Measurements from ENCODE around the gene KIF25.

Gene KIF25

DNA sequence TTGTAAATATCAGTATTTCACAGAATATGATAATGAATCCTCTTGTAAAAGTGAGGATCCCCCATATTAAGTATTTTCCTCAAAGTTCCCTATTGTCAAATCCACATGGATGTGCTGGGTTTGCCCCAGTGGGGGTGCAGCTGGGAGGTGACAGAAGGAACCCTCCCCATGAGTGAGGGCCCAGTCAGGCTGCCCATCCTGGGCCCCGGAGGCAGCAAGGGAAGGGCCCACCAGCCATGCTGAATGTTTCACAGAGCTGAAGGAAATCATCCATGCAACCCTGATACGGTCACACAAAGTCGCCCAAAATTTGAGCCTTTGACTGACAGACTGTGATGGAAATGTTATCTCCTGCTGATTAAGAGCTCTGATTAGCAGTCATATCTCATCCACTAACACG is 41.8 kb downstream of the KIF25 start:
- DNase-seq, result no peak

DNA sequence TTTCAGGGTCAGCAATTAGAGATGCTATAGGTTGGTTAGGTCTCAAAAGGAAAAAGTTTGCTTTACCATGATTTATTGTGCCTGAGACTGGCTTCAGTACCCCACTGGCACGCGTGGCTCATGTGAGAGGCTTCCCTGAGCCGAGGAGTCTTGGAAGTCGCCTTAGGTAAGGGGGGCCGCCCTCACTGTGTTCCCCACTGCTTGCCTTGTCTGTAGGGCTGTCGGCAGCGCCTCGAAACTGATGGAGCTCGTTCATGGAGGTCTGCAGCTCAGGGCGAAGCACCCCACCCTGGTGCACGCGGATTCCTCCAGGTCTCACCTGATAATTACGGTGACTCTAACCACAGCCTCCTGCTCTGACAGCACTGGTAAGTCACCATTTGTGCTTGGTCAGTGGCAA is 42.4 kb downstream of the KIF25 start:
- no peak for DNase-seq

DNA sequence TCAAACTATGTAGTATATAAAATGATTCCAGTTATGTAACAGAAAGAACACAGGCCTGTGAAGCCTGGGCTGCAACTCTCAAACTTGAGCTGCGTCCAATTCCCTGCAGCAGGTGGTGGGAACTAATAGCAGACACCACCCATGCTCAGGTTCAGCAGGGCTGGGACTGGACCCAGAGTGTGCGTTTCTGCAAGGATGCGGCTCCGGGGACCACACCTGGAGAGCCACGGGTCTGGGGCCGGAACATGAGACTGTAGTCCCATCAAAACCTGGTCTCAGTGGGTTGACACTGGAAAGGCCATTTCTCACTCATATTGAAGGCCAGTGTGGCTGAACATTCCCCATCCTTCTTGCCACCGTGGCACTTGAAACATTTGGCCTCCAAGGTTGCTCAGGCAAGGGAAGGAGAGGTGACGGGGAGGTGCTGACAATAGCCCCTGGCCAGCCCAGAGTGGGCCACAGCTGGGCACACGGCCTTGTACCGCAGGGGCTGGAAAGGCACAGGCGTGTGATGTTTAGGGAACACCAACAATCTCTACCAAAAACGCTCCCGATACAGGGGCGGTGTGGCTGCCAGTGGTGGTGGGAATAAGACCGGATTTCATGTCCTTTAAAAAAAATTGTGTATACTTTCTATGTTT is 43.5 kb downstream of the KIF25 start:
- no peak for DNase-seq

DNA sequence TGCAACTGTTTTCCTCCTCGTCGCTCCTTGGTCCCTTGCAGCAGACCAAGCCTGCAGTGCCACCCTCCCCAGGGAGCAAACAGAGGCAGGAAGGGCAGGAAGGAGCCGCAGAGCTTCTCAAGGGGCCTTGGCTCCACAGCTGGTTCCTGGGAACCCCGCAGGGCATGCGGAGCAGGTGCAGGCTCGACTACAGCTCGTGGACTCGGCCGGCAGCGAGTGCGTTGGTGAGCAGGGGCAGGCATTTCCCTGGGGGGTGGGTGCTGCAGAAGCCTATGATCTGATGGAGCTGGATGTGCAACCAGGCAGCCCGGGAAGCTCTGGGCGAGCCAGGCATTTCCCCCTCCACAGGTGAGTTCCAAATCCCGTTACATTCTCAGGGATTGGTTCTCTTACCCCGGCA is 44.5 kb downstream of the KIF25 start:
- no peak for DNase-seq

DNA sequence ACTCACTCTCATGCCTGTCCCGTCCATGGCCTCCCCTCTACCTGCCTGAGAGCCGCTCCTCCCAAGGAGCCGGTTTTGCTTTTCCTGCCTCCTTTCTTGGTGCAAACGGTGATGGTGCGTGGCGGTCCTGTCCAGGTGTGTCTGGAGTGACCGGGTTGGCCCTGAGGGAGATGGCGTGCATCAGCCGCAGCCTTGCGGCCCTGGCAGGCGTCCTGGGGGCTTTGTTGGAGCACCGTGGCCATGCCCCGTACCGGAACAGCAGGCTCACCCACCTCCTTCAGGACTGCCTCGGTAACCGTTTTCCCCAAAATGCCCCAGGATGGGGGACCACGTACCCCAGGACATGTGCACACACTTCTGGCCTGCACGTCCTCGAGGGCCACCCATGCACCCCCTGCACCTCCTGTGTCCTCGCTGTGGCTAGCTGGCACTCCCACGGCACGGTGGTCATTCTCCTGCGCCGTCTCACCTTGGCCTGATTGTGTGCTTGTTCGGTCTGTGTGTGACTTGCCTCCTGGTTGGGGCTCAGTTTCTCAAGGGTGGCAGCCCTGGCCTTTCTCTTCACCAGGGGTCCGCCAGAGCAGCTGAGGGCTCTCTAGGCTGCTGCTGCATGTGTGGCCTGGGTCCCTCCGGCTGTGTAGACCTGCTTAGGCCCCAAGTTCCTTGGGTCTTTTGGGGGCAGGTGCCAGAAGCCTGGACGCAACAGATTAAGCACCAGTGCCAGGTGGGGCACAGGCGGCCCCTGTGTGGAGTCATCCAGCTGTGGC is 45.1 kb downstream of the KIF25 start:
- no peak for DNase-seq

DNA sequence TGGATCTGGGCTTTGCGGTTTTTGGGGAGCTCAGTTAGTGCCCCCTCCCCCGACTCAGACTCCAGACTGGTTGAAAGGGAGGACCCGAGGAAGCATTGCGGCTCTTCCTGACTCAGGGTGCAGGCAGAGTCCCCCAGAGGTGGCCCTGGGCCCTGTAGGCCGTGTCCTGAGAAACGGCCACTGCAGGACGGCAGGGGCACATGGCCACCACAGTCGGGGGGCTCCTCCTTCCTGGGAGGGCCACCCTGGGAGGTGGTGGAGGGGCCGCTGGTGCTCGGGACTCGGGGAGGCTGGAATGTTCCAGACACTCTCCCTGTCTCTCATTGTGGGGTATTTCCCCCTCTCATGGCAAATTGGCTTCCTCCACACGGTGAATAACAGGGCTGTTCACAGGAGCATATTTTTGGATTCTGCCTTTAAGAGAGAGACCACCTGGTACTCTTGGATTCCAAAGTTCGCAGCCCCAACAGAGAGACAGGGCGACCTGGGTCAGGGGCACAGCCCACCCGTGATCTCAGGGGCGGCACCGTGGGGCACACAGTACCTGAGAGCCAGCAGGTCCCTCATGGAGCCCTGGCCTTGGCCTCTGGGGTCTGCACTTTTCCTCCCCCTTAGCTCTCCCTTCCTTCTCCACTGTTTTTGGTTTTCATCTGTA is 45.8 kb downstream of the KIF25 start:
- no peak for DNase-seq

DNA sequence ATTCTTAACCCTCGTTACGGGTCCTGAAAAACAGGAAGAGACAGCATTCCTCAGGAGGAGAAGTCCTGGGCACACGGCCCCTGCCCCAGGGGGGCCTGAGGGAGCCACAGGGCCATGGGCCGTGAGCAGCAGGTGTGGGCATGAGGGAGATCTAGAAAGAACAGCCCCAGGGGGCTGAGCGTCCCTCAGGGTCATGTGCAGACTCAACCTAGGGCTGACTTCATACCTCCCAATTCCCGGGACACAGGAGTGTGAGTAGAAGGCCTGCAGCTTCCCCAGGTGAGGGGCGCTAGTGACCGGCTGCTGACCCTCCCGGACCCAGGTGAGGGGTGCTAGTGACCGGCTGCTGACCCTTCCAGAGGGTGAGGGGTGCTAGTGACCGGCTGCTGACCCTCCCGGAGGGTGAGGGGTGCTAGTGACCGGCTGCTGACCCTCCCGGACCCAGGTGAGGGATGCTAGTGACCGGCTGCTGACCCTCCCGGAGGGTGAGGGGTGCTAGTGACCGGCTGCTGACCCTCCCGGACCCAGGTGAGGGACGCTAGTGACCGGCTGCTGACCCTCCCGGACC is 46.5 kb downstream of the KIF25 start:
- no peak for DNase-seq

DNA sequence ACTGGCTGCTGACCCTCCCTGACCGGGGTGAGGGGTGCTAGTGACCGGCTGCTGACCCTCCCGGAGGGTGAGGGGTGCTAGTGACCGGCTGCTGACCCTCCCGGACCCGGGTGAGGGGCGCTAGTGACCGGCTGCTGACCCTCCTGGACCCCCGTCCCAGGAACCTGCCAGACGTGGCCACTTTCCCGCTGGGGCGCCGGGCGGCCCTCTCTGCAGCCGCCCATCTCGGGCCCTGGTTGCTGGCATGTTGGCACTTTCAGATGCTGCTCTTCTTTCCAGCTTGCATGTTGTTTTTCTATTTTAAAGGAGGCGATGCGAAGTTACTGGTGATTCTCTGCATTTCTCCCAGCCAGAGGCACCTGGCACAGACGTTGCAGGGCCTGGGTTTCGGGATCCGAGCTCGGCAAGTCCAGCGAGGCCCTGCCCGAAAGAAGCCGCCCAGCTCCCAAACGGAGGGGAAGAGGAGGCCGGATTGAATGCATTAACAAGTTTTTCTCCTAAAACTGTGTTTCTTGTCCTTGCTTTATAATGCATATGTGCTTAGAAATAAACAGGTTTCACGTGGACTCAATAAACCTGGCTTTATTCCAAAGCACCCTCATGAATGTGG is 47.2 kb downstream of the KIF25 start:
- no peak for DNase-seq

DNA sequence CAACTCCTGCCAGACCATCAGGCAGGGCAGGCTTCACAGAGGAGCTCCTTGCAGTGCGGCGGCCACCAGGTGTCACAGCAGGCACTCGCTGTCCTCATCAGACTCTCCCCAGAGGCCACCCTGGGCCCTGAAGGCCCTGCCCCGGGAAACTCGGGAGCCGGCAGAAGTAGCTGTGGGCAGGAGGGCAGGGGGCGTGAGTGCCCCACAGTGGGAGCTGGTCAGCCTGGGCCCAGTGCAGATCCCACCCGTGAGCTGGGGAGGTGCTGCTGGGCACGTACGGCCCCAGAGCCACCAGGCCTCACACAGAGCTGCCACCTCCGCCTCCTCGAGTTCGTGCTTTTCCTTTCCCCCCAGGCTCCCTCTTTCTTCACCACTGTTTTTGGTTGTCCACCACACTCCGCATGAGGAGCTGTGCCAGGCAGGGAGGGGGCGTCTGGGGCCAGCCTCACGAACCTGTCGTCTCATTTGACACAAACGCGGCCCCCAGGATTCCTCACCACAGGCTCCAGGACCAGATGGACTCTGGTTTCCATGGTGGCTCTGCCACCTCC is 47.7 kb downstream of the KIF25 start:
- no peak for DNase-seq

DNA sequence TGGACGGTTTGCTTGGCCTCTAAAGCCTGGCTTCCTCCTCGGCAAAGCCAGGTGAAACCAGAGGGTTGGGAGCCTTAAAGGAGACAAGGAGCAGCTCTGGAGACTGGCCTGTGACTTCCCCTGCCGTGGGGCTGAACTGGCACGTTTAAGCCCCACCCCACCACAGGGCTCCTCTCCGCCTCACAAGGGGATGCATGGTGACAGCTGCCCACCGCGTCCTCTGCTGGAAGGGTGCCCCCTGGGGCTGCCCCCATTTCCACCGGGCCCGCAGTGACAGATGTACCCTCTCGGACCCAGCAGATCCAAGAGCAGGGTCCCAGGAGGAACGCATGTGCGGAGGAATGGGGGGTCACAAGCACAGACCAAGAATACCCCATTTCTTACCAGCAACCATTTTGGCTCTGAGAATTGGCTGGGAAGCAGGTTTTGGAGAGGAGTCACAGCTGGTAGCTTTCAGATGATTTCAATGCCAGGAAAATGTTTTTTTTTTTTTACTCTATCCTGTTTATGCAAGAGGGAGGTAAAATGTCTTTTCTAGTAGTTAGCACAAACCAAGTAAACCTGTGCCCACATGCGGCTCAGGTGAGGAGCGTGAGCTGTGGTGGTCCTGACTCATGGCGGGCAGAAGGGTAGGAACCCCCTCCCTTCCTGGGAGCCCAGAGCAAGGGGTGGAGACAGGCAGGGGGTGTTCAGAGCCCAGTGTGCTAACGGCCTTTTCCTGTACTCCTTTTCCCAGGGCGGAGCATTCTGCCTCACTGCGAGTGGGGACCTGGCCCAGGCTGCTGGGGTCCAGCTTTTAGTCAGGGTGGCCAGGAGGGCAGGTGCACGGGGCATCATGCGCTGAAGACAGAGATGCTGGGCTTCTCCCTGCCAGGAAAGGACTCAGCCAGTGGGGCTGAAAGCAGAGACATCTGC is 48.5 kb downstream of the KIF25 start:
- DNase-seq, result no peak

DNA sequence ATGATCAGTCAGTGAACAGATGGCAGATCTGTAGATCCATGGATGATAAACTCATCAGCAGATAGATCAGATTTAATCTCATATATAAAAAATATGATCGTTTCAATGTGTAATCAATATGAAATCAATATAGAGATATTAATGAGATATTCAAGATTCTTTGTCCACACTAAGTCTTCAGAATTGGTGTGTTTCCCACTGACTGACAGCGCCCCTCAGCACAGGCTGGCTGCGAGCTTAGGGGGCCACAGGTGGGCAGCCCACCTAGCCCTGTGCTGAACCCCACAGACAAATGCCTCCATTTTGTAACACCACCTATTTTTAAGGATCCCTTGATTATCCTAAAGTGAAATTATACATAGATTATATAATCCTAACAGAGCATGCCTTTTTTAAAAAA is 49.2 kb downstream of the KIF25 start:
- no peak for DNase-seq

DNA sequence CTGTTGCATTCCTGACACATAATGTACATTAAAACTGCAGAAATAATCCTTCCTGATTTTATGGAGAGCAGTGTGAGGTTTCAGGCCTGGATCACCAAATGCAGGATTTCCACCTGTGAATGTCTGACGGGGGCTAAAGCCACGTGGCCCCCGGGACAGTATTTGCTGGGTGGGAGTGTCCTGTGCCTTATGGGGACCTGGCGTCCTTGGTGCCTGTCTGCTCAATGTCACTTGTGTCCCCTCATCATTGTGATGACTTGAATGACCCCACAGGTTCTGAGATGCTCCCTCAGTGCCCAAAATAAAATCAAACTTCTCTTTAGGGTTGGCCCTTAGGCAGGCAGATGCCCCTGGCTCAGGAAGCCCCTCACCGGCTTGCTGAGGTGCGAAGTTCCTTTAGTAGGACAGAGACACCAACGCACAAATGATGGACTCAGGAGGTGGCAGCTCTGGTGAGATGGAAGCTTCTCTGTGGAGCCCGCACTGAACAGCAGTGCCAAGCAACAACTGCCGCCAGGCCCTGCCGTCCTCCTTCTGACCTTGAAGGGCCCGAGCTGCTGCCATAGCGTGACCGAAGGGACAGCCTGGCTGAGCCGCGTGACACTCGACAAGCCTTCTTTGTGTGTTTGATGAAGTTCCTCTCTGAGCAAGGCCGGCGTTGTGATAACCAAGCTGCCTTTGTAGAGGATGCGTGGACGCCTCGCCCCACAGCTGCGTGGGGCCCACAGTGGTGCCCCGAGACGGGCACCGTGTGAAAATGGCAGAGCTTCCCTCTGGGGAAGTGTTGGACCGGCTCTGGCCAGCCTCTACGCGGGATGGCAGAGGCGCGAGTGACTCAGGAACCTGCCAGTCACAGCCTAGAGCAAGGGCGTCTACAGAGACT is 50.6 kb downstream of the KIF25 start:
- DNase-seq, result no peak

DNA sequence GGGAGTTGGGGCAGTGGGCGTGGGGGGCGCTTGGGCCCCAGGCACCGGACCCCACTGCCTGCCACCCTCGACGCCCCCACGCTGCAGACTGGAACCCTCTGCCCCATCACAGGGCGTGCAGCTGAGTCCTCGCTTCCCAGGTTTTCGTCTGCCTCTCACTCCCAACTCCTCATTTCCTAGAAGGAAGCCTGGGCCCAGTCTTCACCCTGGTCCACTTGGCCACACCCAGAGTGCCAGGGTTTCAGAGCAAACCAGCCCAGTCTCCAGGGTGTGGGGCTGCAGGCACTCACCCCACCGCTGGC is 51.2 kb downstream of the KIF25 start:
- no peak for DNase-seq

DNA sequence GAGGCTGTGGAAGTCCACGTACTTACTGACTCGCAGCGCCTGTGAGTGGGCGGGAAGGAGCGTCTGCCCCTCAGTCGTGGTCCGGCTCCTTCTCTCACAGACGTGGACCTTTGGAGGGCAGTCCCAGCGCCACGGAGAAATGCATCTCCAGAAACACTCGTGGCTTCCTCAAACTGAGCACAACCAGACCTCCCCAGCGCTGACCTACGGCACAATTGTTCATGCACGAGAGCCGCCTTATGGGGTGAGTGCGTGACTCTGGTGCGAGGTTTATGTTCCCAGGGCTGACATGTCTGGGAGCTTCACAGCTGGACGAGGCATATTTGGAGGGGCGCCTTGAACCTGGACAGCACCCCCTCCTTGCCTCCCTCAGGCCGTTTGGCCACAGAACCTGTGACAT is 51.8 kb downstream of the KIF25 start:
- DNase-seq, result no peak

DNA sequence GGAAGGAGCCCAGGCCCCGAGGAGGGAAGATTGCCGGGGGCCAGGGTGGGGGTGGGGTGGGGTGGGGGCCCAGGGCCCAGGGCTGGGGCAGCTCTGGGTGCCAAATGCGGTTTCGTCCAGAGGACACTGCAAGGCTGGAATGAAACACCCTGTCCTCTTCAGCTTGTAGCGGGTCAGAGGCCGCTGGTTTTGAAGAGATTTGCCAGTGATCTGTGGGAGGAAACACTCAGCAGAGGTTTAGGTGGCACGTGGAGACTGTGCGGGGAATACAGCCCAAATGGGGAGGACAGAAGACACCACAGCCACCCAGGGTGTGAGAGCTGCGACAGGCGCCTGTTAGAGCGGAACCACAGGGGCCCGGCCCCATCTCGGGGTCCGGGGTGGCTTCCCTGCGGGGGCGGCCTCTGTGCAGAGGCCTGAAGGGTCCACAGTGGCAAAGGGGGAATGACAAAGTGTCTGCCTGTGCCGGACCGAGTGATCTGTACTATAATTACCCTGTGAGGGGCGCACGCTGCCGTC is 52.3 kb downstream of the KIF25 start:
- DNase-seq, result no peak

DNA sequence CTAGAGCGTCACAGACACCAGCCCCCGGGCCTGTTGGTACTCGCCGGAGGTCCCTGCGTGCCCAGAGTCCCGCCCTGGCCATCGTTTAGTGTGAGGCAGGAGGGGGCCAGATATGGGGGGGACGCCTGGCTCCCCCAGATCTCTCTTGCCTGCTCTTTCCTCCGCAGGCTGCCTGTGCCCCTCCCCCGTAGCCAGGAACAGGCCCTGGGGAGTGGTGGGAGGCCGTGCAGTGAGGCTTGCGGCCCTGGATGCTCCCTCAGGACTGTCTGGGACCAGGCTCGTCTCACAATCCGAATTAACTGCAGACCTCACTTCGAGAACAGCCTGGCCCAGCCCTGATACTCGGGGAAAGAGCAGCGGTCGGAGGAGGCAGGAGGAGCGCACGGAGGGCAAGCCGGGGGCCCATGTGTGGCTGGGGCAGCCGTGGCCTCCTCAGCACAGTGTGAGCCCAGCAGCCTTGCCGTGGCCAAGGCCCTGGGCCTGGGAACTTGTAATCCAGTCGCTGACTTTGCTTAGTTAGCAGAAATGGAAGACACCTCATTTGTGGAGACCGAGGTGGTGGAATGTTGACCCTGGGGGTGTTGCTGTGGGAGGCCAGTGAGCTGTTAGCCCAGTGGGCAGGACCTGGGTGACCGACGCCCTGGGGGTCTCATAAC is 52.9 kb downstream of the KIF25 start:
- no peak for DNase-seq

DNA sequence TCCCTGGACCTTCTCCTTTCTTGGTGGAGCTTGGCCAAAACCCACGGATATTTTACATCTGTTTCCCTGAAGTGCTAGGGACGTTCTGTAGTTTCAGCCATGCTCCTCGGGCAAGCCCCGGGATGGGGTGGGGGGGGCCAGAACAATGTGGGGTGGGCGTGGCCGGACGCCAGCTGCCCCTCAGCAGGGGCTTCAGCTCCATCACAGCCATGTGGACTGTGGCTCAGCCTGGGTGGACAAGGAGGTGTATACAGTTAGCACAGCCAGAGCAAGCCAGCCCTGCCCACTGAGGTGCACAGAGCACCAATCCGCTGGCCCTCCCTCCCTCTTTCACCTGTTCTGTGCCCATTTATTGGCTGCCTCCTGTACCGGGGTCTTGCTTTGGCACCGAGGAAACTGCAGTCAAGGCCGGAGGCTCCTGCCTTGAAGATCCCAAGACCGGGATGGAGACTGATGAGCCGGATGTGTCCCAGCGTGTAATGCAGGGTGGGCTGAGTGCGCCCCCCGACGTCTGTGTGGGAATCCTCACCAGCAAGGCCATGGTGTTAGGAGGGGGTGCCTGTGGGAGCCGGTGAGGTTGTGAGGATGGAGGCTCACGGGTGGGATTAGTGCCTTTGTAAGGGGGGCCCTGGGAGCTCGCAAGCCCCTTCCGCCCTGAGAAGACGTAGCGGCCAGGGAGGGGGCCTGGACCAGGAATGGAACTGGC is 53.6 kb downstream of the KIF25 start:
- DNase-seq, result no peak

DNA sequence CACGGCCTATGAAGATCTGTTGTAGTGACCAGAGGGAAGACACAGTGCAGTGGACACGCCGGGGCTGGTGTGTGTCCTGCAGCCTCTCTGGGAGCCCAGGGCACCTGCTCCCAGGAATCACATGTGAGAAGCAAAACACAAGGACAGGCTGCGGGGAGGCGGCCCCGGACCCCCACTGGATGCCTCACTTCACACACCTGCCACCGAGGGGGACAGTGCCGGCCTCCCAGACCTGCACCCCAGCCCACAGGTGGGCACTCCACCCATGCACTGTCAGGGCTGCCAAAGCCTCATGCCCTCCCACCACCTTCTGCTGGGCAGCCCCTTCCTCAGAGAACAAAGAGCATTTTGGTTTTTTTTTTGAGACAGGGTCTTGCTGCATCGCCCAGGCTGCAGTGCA is 54.2 kb downstream of the KIF25 start:
- DNase-seq, result no peak

DNA sequence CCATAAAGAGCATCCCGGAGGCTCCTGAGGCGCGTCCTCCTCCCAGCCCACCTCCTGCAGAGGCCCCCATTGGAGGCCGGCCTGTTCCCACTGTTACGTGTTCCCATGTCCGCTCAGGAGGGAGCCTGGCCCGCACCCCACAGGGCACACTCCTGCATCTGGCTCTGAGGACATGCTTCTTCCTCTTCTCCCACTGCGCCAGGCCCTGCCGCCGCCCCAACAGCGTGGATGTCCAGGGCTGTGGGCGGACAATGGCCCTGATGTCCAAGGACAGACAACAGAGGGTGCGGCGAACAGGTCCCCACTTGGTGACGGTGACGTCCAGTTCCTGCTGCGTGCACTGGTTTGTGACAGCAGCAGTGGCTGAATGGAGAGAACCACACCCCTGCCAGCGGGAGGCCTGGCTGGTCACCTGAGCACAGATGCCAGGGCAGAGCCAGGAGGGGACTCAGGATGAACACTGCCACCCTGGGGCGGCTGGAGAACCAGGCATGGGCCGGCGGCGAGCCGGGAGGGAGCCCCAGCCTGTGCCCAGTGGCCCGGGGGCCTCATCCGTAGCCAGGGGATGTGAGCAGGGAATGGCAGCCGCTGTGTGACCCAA is 54.9 kb downstream of the KIF25 start:
- DNase-seq, result no peak
